Urothelium cell line (cell line): ENCODE data around the gene CAMK2D.
"Not testable (repeated sequence)": the region's sequence is repeated elsewhere in the genome, so short reads cannot be mapped to it uniquely, and the experiment has no call there.

Experiments
- DNase-seq: peaks from one replicate; pipeline ENCODE4 v3.0.0; 2011; ENCODE audit warnings: low spot score, mixed read lengths
- FAIRE-seq: peaks from 2 replicates; lab custom pipeline; 2011; peaks lifted over from hg19 to GRCh38; lab: Jason Lieb, UNC

Gene CAMK2D

GRCh38 chr4:113687067-113687718 is 74.3 kb downstream of the CAMK2D start:
- no peak for FAIRE-seq
- no peak for DNase-seq

- not testable (repeated sequence) for FAIRE-seq, DNase-seq
Measured at GRCh38 chr4:113685157-113685556, 76.4 kb downstream of the CAMK2D start.

DNA sequence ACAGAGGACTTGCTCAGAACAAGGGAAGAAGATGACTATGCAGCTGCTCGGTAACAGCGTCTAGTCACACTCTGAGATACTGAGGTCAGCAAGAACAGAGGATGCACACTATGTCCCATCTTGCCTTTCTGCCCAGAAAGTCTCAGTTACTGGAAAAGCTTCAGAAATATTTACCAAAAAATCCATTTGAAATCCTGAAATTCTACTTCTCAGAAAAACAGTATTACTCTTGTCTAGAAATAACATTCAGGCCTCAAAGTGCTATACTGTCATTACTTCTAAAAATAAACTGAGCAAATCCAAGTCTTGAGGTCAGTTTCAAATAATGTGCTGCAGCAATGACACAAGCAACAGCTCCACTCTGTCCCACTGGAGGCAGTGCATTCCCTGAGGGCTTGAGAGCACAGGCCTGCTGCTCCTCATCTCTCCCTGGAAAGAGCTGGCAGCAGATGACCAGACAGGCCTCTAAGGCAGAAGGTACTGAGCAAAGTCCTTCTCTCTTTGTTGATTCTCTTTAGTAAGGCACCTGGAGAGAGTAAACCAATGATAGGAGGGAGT is 76.9 kb downstream of the CAMK2D start:
- FAIRE-seq, result no peak
- no peak for DNase-seq

GRCh38 chr4:113682730-113683537 is 78.6 kb downstream of the CAMK2D start:
- no peak for DNase-seq
- no peak for FAIRE-seq

GRCh38 chr4:113678641-113679040 is 82.9 kb downstream of the CAMK2D start:
- DNase-seq, result no peak
- no peak for FAIRE-seq

DNA sequence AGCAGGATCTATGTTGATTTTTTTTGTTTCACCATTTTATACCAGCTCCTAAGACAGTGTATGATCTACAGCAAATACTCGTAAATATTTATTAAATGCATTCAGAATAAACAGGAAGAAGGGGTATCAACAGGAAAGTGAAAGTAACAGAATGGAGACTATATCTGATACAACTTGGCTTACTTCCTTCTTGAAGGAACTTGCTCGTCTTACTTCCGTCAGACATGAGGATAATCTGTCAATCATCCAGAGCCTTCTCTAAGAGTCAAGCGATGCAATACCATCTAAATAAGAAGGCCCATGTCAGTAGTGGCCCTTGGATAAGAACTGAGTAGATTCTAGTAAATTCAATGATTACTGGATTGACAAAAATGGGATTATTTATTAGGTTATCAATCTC is 84.2 kb downstream of the CAMK2D start:
- FAIRE-seq, result no peak
- no peak for DNase-seq

GRCh38 chr4:113675731-113676697 is 85.5 kb downstream of the CAMK2D start:
- no peak for FAIRE-seq
- no peak for DNase-seq

DNA sequence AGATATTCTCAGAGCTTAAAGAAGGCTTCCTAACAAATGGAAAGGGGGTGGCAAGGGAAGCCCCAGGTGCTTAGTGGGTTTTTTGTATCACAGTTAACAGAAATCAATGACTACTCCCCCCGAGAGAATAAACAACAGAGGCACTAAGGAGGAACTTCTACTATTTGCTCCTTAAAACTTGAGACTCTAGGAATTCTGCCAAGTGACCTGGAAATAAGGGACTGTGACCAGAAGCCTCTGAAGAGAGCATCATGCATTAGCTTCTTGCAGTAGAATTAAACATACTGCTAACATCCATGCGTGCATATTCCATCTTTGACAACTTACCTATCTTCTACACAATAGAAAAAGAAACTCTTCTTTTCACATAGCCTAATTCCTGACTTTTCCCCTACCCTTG is 86.8 kb downstream of the CAMK2D start:
- no peak for FAIRE-seq
- DNase-seq, result no peak

DNA sequence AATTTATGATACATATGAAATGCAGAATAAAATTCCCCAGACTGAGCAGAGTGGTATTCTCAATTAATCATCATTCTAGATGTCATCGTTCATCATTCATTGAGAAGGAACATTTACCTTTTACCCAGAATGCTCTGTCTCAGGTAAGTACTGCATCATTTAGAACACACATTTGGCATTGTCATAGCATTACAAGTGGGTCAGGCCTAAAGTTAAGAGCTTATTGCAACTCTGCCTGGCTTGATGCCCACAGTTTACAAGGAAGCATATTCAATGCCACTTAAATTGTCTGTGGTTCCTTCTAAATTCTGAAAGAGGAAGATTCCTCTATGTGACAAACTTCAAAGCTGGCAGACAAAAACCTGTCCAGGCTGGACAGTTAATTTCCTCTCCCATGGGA is 87.3 kb downstream of the CAMK2D start:
- DNase-seq (no peak), FAIRE-seq (no peak)

- no peak for FAIRE-seq
Measured at GRCh38 chr4:113673450-113673849, 88.1 kb downstream of the CAMK2D start.

GRCh38 chr4:113666386-113667114 is 95.0 kb downstream of the CAMK2D start:
- DNase-seq (no peak), FAIRE-seq (no peak)

More at GRCh38 chr4:113673450-113673849, 88.1 kb downstream of the CAMK2D start:
- DNase-seq, result no peak

DNA sequence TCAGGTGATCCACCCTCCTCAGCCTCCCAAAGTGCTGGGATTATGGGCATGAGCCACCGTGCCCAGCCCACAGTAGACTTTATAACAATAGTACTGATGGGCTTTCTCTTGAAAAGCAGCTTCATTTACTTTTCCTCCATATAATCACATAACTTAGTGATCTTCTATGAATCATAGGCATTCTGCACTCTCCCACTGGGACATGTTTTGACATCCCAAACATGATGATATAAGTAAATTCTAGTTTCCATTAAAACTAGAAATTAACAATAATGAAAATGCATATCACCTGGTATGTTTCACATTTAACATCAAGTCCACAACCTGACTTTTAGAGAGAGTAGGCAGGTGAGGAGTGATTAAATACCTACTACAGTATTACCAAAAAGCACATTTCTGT is 96.5 kb downstream of the CAMK2D start:
- FAIRE-seq (no peak), DNase-seq (no peak)

- FAIRE-seq (no peak), DNase-seq (no peak)
Measured at GRCh38 chr4:113662581-113662980, 99.0 kb downstream of the CAMK2D start.

DNA sequence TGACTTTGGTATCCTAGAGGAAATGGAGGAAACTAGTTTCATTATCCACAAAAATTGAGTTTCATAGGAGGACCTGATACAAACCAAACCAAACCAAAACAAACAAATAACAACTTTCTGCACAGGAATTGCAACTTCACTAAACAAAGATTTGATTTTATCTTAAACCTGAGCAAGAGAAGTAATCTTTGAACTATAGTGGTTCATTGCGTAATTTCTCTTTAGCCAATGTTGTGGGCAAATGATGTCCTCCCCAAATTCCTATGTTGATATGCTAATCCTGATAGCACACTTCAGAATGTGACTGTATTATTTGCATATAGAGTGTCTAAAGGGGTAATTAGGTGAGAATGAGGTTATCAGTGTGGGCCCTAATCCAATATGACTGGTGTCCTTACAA is 102.4 kb downstream of the CAMK2D start:
- no peak for FAIRE-seq
- DNase-seq, result no peak

GRCh38 chr4:113657586-113658233 is 103.8 kb downstream of the CAMK2D start:
- FAIRE-seq (no peak), DNase-seq (no peak)

- FAIRE-seq (no peak), DNase-seq (no peak)
Measured at GRCh38 chr4:113653871-113654270, 107.7 kb downstream of the CAMK2D start.

DNA sequence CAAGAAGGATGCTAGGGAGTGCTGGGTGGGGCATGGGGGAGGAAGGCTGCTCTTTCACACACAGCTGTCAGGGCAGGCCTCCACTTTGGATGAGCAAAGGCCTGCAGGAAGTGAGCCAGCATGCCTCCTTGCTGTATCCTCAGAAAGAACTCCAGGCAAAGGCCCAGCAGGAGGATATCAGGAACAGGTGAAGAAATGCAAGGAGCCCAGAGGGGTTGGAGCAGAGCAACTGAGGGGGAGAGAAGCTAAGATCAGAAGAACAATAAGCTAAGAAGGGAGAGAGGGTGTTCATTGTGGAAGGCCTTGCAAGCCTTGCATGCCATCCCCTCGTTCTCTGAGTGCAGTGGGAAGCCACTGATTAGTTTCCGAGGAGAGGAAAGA is 115.1 kb downstream of the CAMK2D start:
- FAIRE-seq (peak; percentile 35), DNase-seq (peak; percentile 42)

- DNase-seq, result peak; percentile 75
- FAIRE-seq, result no peak
Measured at GRCh38 chr4:113645771-113646441, 115.6 kb downstream of the CAMK2D start.

GRCh38 chr4:113645288-113645687 is 116.2 kb downstream of the CAMK2D start:
- no peak for FAIRE-seq
- DNase-seq, result no peak
